GM19035 (cell line): ENCODE data around the gene MYL7.

Experiments
- ATAC-seq: cut with Tn5 transposase; IDR thresholded peaks from one replicate; pipeline ENCODE4 v1.9.1; 2021; ENCODE audit not compliant: unreplicated experiment

MYL7 gene

GRCh38 chr7:44101966-44102845, 38.9 kb downstream of the MYL7 start:
- ATAC-seq: no peak

- ATAC-seq: no peak
Observed at GRCh38 chr7:44101303-44101965, 39.7 kb downstream of the MYL7 start.

- ATAC-seq: no peak
Observed at GRCh38 chr7:44100458-44101302, 40.5 kb downstream of the MYL7 start.

GRCh38 chr7:44099669-44100068, 41.5 kb downstream of the MYL7 start:
- ATAC-seq: no peak

GRCh38 chr7:44098092-44099068, 42.8 kb downstream of the MYL7 start:
- no peak for ATAC-seq

- no peak for ATAC-seq
Observed at GRCh38 chr7:44097064-44097932, 43.8 kb downstream of the MYL7 start.

- no peak for ATAC-seq
Observed at GRCh38 chr7:44096326-44096881, 44.7 kb downstream of the MYL7 start.

- no peak for ATAC-seq
Observed at GRCh38 chr7:44095781-44096180, 45.4 kb downstream of the MYL7 start.

- no peak for ATAC-seq
Observed at GRCh38 chr7:44094883-44095592, 46.1 kb downstream of the MYL7 start.

- no peak for ATAC-seq
Observed at GRCh38 chr7:44094365-44094764, 46.8 kb downstream of the MYL7 start.

- ATAC-seq: no peak
Observed at GRCh38 chr7:44093102-44093641, 48.0 kb downstream of the MYL7 start.
